Esophagus muscularis mucosa (tissue), 4 donors: ENCODE measurements around the gene MRTFA. TPM values are rescaled to one million over a fixed set of nuclear protein-coding genes. Genes with fewer than 3 reads are reported as not detected.
A peak's percentile ranks its signal among the peaks of the same experiment; 100 is the strongest.
"Not testable (repeated sequence)": the region's sequence is repeated elsewhere in the genome, so short reads cannot be mapped to it uniquely, and the experiment has no call there.

Experiments
- DNase-seq: peaks from one replicate; pipeline ENCODE4 v3.0.0-alpha.2; 2017; ENCODE audit errors: extremely low spot score
- H3K27ac ChIP-seq, 4 donors: fragments of 200-600 bp; sonication (generic); replicated peaks in 1 of 4; 1 replicate in 3 of 4; 2 replicates in 1 of 4; pipeline ENCODE4 v1.5.1; 2016 to 2019; ENCODE audit warnings: mild to moderate bottlenecking in 1 of 4
- H3K27me3 ChIP-seq, 4 donors: fragments of 200-600 bp; sonication (generic); one replicate each; pipeline versions ENCODE4 v1.5.1 to v1.6.0; 2016 to 2019
- H3K36me3 ChIP-seq, 4 donors: fragments of 200-600 bp; sonication (generic); one replicate each; pipeline ENCODE4 v1.5.1; 2016 to 2019
- H3K4me1 ChIP-seq, 4 donors: fragments of 200-600 bp; sonication (generic); one replicate each; pipeline ENCODE4 v1.5.1; 2016 to 2019
- H3K4me3 ChIP-seq, 4 donors: fragments of 200-600 bp; sonication (generic); 1 replicate in 2 of 4; 2 replicates in 2 of 4; pipeline ENCODE4 v1.5.1; 2016 to 2019; ENCODE audit warnings: mild to moderate bottlenecking in 4 of 4, moderate library complexity in 1 of 4
- H3K9me3 ChIP-seq, 4 donors: fragments of 200-600 bp; sonication (generic); 1 replicate in 3 of 4; 2 replicates in 1 of 4; pipeline ENCODE4 v1.5.1; 2016 to 2019
- EP300 ChIP-seq: sonication (generic); formaldehyde crosslinking; IDR thresholded peaks from one replicate; pipeline ENCODE4 v1.6.1; 2017; ENCODE audit warnings: antibody characterized with exemption
- POLR2A ChIP-seq: fragments of 450-650 bp; IDR thresholded peaks from one replicate; pipeline ENCODE4 v1.6.1; 2017; ENCODE audit warnings: antibody characterized with exemption, moderate library complexity, mild to moderate bottlenecking, low read depth
- POLR2AphosphoS5 ChIP-seq, 2 donors: sonication (generic); formaldehyde crosslinking; IDR thresholded peaks; one replicate each; pipeline ENCODE4 v1.6.1; 2017; ENCODE audit warnings: antibody characterized with exemption in 2 of 2
- WGBS: methylation state at CpG from one replicate; pipeline ENCODE4 v1.1.5; 2018; 5-methylcytosine and 5-hydroxymethylcytosine counted together
- intact Hi-C: fragments of 100-400 bp; cut with DNase I; formaldehyde crosslinking; loops from one replicate; pipeline ENCODE4 v1.15.1; 2023
- total RNA-seq, 4 donors: library from RNA; depleted of rRNA; stranded (reverse); fragments of >200 nt; gene quantifications; one replicate each; pipeline versions ENCODE4 v1.1.0 to v1.2.1, GENCODE V29; 2016
- TF ChIP-seq, protein P1 (sequence below), 3 experiments: fragments of 200-600 bp in 2 of 3; fragments of 450-650 bp in 1 of 3; sonication (generic) in 2 of 3; IDR thresholded peaks; one replicate each; pipeline ENCODE4 v1.5.1; 2017 to 2019; ENCODE audit warnings: antibody characterized with exemption in 3 of 3, mild to moderate bottlenecking in 2 of 3, moderate library complexity in 1 of 3

The MRTFA gene
- total RNA-seq, 4 donors from 2014 or later: 55.6 to 88.7 (median 73.6) TPM

DNA sequence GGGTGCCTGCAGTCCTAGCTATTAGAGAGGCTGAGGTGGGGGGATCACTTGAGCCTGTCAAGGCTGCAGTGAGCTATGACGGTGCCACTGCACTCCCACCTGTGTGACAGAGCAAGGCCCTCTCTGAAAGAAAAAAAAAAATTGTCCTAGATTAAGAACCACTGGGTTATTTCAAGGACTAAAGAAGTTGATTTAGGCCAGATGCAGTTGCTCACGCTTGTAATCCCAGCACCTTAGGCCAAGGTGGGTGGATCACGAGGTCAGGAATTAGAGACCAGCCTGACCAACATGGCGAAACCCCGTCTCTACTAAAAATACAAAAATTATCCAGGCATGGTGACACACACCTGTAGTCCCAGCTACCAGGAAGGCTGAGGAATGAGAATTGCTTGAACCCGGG is 129.0 kb downstream of the MRTFA start:
- DNase-seq: no peak
- H3K27me3 ChIP-seq: no peaks in the 10 kb centered on the region
- no peaks in the 10 kb centered on the region for H3K9me3 ChIP-seq
- peak overlapping the region in 1 of 4 donors; percentile 4 for H3K27ac ChIP-seq
- H3K4me3 ChIP-seq: no peak overlapping the region
- intact Hi-C loops: no loop called here
- peaks cover 55 to 62% (median 58%) of the 10 kb centered on the region in 4 donors for H3K4me1 ChIP-seq
- TF ChIP-seq, protein P1, sequence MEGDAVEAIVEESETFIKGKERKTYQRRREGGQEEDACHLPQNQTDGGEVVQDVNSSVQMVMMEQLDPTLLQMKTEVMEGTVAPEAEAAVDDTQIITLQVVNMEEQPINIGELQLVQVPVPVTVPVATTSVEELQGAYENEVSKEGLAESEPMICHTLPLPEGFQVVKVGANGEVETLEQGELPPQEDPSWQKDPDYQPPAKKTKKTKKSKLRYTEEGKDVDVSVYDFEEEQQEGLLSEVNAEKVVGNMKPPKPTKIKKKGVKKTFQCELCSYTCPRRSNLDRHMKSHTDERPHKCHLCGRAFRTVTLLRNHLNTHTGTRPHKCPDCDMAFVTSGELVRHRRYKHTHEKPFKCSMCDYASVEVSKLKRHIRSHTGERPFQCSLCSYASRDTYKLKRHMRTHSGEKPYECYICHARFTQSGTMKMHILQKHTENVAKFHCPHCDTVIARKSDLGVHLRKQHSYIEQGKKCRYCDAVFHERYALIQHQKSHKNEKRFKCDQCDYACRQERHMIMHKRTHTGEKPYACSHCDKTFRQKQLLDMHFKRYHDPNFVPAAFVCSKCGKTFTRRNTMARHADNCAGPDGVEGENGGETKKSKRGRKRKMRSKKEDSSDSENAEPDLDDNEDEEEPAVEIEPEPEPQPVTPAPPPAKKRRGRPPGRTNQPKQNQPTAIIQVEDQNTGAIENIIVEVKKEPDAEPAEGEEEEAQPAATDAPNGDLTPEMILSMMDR (IDR thresholded peaks at IDR 0.05): no peak
- TF ChIP-seq POLR2A: no peak
- 88% methylated on average over 6 of the region's 6 CpGs for WGBS
- H3K36me3 ChIP-seq: no peaks in the 10 kb centered on the region

GRCh38 chr22:40506762-40507161 is 129.8 kb downstream of the MRTFA start:
- no peaks in the 10 kb centered on the region for H3K27me3 ChIP-seq
- TF ChIP-seq EP300 (no peak), POLR2A (no peak), POLR2AphosphoS5 (IDR thresholded peaks at IDR 0.05) (no peak)
- TF ChIP-seq, protein P1 (IDR thresholded peaks at IDR 0.05): no peak
- H3K4me1 ChIP-seq: peaks cover 48 to 55% (median 52%) of the 10 kb centered on the region in 4 donors
- WGBS: 86% methylated on average over 3 of the region's 3 CpGs
- no peak overlapping the region for H3K4me3 ChIP-seq
- intact Hi-C loops: no loop called here
- H3K27ac ChIP-seq: no peak overlapping the region
- no peaks in the 10 kb centered on the region for H3K9me3 ChIP-seq
- H3K36me3 ChIP-seq: no peaks in the 10 kb centered on the region
- DNase-seq: no peak

- H3K9me3 ChIP-seq: no peaks in the 10 kb centered on the region
- intact Hi-C loops: no loop called here
- no peak overlapping the region for H3K4me3 ChIP-seq
- peaks cover 31 to 38% (median 36%) of the 10 kb centered on the region in 4 donors for H3K4me1 ChIP-seq
- H3K27ac ChIP-seq: no peak overlapping the region
- H3K36me3 ChIP-seq: no peaks in the 10 kb centered on the region
- no peak for DNase-seq
- no peaks in the 10 kb centered on the region for H3K27me3 ChIP-seq
- WGBS: 58% methylated on average over 3 of the region's 3 CpGs
- no peak for TF ChIP-seq EP300
Observed at GRCh38 chr22:40504285-40505249, 132.0 kb downstream of the MRTFA start.

DNA sequence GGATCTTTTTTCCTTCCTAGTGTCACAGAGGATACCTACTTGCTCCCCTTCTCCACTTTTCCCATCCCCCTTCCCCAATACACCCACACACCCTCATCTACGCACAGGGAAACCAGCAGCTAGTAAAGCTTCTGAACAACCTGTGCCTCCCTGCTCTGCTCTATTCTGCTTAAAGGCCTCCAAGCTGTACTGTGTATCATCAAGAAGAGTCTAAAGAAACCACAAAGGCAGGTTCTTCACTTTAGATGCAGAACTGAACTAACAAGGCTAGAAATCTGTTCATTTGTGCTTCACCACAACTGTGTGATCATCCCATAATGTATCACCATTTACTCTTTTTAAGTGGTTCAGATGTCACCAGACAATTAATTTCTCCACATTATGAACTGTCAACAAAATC is 133.6 kb downstream of the MRTFA start:
- Histone ChIP-seq H3K36me3 (no peaks in the 10 kb centered on the region), H3K27me3 (no peaks in the 10 kb centered on the region), H3K4me1 (peaks cover 29 to 38% (median 32%) of the 10 kb centered on the region in 4 donors), H3K27ac (no peak overlapping the region), H3K9me3 (no peaks in the 10 kb centered on the region), H3K4me3 (no peak overlapping the region)
- intact Hi-C loops: no loop called here
- DNase-seq: no peak
- TF ChIP-seq EP300: no peak
- no peak for TF ChIP-seq POLR2AphosphoS5 (IDR thresholded peaks at IDR 0.05)
- TF ChIP-seq POLR2A: no peak
- TF ChIP-seq, protein P1 (IDR thresholded peaks at IDR 0.05): no peak
- 100% methylated on average over 1 of the region's 1 CpG for WGBS

DNA sequence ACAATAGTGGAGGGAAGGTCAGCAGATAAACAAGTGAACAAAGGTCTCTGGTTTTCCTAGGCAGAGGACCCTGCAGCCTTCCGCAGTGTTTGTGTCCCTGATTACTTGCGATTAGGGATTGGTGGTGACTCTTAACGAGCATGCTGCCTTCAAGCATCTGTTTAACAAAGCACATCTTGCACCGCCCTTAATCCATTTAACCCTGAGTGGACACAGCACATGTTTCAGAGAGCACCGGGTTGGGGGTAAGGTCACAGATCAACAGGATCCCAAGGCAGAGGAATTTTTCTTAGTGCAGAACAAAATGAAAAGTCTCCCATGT is 136.1 kb downstream of the MRTFA start:
- intact Hi-C loops, H3K9me3 ChIP-seq, H3K27me3 ChIP-seq, H3K27ac ChIP-seq, H3K36me3 ChIP-seq, H3K4me3 ChIP-seq, DNase-seq: not testable (repeated sequence)
- 89% methylated on average over 4 of the region's 5 CpGs for WGBS
- peaks cover 28 to 43% (median 35%) of the 10 kb centered on the region in 4 donors for H3K4me1 ChIP-seq
